Mucosa of stomach (tissue), 1 donor: ENCODE data around the gene MYCBP2.
"Not testable (repeated sequence)": the region's sequence is repeated elsewhere in the genome, so short reads cannot be mapped to it uniquely, and the experiment has no call there.

Source experiments
- H3K27me3 ChIP-seq: one replicate; pipeline ENCODE4 v1.7.0; 2013; ENCODE audit warnings: mild to moderate bottlenecking, low read length; ENCODE audit not compliant: control insufficient read depth, insufficient read depth
- H3K36me3 ChIP-seq: one replicate; pipeline ENCODE4 v1.7.0; 2013; ENCODE audit warnings: low read length; ENCODE audit not compliant: control insufficient read depth, insufficient read depth
- H3K4me1 ChIP-seq: one replicate; pipeline ENCODE4 v1.7.0; 2013; ENCODE audit warnings: mild to moderate bottlenecking, low read length; ENCODE audit not compliant: control insufficient read depth, insufficient read depth
- H3K4me3 ChIP-seq: one replicate; pipeline ENCODE4 v1.7.0; 2013; ENCODE audit warnings: low read length
- H3K9ac ChIP-seq: one replicate; pipeline ENCODE4 v1.7.0; 2013; ENCODE audit warnings: mild to moderate bottlenecking, low read length, moderate library complexity
- H3K9me3 ChIP-seq: one replicate; pipeline ENCODE4 v1.7.0; 2013; ENCODE audit warnings: mild to moderate bottlenecking, low read length, moderate library complexity; ENCODE audit not compliant: control insufficient read depth
- donor health status: Pancreatic carcinoma.

Gene MYCBP2

GRCh38 chr13:77310579-77311279 is 16.2 kb downstream of the MYCBP2 start:
- H3K4me3 ChIP-seq, result no peak overlapping the region
- H3K9ac ChIP-seq, result no peak overlapping the region
- H3K9me3 ChIP-seq, result no peaks in the 10 kb centered on the region
- no peaks in the 10 kb centered on the region for H3K27me3 ChIP-seq
- peaks cover 8% of the 10 kb centered on the region for H3K4me1 ChIP-seq
- H3K36me3 ChIP-seq, result no peaks in the 10 kb centered on the region

GRCh38 chr13:77310161-77310560 is 16.7 kb downstream of the MYCBP2 start:
- no peak overlapping the region for H3K9ac ChIP-seq
- H3K4me1 ChIP-seq, result peaks cover 8% of the 10 kb centered on the region
- H3K4me3 ChIP-seq, result no peak overlapping the region
- H3K9me3 ChIP-seq, result no peaks in the 10 kb centered on the region
- H3K36me3 ChIP-seq, result no peaks in the 10 kb centered on the region
- H3K27me3 ChIP-seq, result no peaks in the 10 kb centered on the region

- peaks cover 8% of the 10 kb centered on the region for H3K4me1 ChIP-seq
- H3K9me3 ChIP-seq, result no peaks in the 10 kb centered on the region
- no peak overlapping the region for H3K4me3 ChIP-seq
- no peaks in the 10 kb centered on the region for H3K27me3 ChIP-seq
- no peaks in the 10 kb centered on the region for H3K36me3 ChIP-seq
- H3K9ac ChIP-seq, result no peak overlapping the region
Observed at GRCh38 chr13:77309254-77309653, 17.6 kb downstream of the MYCBP2 start.

DNA sequence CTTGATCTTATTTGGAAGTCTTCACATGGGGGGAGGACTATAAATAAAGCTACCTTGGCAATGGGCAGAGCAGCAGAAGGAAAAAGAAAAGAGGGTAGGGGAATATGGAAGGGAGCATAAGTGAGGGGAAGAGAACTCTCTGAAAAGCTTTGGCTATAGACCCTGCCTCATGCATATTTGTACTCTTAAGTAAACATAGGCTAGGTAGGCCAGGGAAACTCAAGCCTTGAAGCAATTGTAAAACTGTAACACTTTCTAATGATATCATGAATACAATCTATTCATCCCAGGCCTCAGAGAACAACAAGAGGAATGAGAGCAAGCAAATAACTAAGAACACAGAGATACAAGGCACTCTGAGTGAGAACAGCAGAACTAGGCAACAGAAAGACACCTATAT is 20.4 kb downstream of the MYCBP2 start:
- Histone ChIP-seq H3K4me1 (peaks cover 8% of the 10 kb centered on the region), H3K9ac (no peak overlapping the region), H3K36me3 (no peaks in the 10 kb centered on the region), H3K4me3 (no peak overlapping the region), H3K9me3 (no peaks in the 10 kb centered on the region), H3K27me3 (no peaks in the 10 kb centered on the region)

- H3K9ac ChIP-seq, result no peak overlapping the region
- H3K36me3 ChIP-seq, result no peaks in the 10 kb centered on the region
- H3K27me3 ChIP-seq, result no peaks in the 10 kb centered on the region
- no peak overlapping the region for H3K4me3 ChIP-seq
- H3K4me1 ChIP-seq, result peaks cover 16% of the 10 kb centered on the region
- H3K9me3 ChIP-seq, result no peaks in the 10 kb centered on the region
Observed at GRCh38 chr13:77305266-77305665, 21.6 kb downstream of the MYCBP2 start.

DNA sequence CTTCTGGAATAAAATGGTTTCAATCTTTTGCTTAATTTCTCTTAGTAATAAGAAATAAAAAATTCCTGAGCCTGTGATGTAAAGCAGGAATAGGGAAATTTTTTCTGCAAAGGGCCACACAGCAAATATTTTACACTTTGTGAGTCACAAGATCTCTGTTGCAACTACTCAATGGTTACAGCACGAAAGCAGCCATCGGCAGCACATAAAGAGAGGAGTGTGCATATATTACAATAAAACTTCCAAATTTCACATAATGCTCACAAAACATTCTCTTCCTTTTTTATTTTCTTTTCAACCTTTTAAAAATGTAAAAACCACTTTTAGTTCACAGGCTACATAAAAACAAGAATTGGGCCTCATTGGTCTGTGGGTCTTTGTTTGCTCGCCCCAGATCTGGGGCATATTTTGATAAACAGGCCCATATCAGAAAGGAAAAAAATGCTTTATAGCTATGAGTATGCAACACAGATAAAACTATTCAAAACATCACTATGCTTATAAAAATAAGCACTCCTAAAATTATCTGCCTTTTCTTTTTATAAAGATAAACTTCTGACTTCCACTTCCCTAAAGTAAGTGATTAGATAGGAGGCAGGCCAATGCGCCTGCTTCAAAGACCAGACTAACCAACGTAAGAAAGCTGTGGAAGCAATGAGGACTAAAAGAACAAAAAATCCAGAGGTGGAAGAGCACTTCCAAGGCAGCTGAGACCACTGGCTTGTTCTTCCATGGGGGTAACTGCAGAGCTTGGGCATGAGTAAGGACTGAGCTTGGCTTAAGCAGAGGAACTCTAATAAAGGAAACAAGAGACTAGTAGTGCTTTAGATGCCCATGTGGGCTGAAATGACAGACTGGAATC is 26.5 kb downstream of the MYCBP2 start:
- H3K4me1 ChIP-seq, result peaks cover 13% of the 10 kb centered on the region
- H3K27me3 ChIP-seq, result no peaks in the 10 kb centered on the region
- no peak overlapping the region for H3K4me3 ChIP-seq
- no peak overlapping the region for H3K9ac ChIP-seq
- H3K9me3 ChIP-seq, result no peaks in the 10 kb centered on the region
- H3K36me3 ChIP-seq, result no peaks in the 10 kb centered on the region

- H3K36me3 ChIP-seq, result peaks cover 2% of the 10 kb centered on the region
- H3K4me3 ChIP-seq, result no peak overlapping the region
- peaks cover 13% of the 10 kb centered on the region for H3K4me1 ChIP-seq
- no peaks in the 10 kb centered on the region for H3K9me3 ChIP-seq
- no peak overlapping the region for H3K9ac ChIP-seq
- no peaks in the 10 kb centered on the region for H3K27me3 ChIP-seq
Observed at GRCh38 chr13:77299587-77299986, 27.3 kb downstream of the MYCBP2 start.

DNA sequence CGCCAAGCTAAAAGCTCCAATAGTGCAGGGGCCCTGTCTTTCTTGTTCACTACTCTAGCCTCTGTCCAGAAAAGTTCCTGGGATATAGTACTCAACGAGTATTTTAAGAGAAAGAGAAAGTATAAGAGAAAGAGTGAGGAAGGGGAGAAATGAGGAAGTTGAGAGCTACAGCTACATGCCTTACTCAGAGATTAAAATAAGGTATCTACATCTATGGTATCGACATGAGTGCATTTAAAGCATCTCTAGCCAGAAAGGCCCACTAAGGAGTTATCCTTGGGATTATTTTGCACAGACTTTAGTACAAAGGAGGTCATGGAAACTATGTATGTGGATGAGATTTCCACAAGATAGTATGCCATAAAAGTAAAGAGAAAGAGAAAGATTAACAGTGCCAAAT is 28.5 kb downstream of the MYCBP2 start:
- H3K4me1 ChIP-seq, result peaks cover 13% of the 10 kb centered on the region
- H3K36me3 ChIP-seq, result peaks cover 3% of the 10 kb centered on the region

GRCh38 chr13:77291774-77292173 is 35.1 kb downstream of the MYCBP2 start:
- H3K27me3 ChIP-seq, result no peaks in the 10 kb centered on the region
- H3K9ac ChIP-seq, result no peak overlapping the region
- H3K4me1 ChIP-seq, result no peaks in the 10 kb centered on the region
- no peak overlapping the region for H3K4me3 ChIP-seq
- peaks cover 3% of the 10 kb centered on the region for H3K36me3 ChIP-seq
- no peaks in the 10 kb centered on the region for H3K9me3 ChIP-seq

More for the DNA sequence above, 28.5 kb downstream of the MYCBP2 start:
- no peak overlapping the region for H3K4me3 ChIP-seq
- no peaks in the 10 kb centered on the region for H3K27me3 ChIP-seq
- H3K9ac ChIP-seq, result no peak overlapping the region
- no peaks in the 10 kb centered on the region for H3K9me3 ChIP-seq

DNA sequence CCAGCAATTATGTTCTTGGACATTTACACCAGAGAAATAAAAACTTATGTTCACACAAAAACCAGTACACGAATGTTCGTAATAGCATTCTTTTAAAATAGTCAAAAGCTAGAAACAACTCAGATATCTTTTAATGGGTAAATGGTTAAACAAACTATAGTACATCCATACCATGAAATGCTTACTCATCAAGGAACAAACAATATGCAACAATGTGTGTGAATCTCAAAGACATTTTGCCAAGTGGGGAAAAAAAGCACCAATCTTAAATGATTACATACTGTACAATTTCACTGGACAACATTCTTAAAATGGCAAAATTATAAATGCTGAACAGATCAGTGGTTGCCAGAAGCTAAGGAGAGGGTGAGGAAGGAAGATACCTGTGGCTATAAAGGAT is 36.6 kb downstream of the MYCBP2 start:
- Histone ChIP-seq H3K4me3 (no peak overlapping the region), H3K9me3 (no peaks in the 10 kb centered on the region), H3K27me3 (no peaks in the 10 kb centered on the region), H3K9ac (no peak overlapping the region), H3K4me1 (no peaks in the 10 kb centered on the region), H3K36me3 (peaks cover 3% of the 10 kb centered on the region)

DNA sequence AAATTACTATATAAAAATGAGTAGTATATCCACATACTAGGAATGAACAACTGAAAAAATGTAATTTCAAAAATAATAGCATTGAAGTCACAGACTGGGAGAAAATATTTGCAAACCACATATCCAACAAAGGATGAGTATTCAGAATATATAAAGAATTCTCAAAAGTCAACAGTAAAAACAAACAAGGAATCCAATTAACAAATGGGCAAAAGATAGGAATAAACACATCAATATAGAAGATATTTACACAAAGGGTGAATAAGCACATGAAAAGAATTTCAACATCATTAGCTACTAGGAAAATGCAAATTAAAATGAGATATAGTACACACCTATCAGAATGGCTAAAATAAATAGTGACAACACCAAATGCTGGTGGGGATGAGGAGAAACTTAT is 37.0 kb downstream of the MYCBP2 start:
- no peak overlapping the region for H3K4me3 ChIP-seq
- H3K27me3 ChIP-seq, result no peaks in the 10 kb centered on the region
- no peaks in the 10 kb centered on the region for H3K4me1 ChIP-seq
- peaks cover 3% of the 10 kb centered on the region for H3K36me3 ChIP-seq
- no peaks in the 10 kb centered on the region for H3K9me3 ChIP-seq
- no peak overlapping the region for H3K9ac ChIP-seq

DNA sequence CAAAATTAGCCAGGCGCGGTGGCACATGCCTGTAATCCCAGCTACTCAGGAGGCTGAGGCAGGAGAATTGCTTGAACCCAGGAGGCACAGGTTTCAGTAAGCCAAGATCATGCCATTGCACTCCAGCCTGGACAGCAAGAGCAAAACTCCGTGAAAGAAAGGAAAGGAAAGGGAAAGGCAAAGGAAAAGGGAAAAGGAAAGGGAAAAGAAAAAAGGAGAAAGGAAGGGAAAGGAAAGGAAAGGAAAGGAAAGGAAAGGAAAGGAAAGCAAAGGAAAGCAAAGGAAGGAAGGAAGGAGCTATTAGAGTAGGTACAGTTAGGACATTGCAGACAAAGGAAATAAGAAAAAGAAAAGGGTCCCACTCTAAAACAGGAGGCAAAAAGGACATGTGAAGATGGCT is 41.3 kb downstream of the MYCBP2 start:
- H3K4me1 ChIP-seq, H3K9ac ChIP-seq, H3K36me3 ChIP-seq, H3K4me3 ChIP-seq, H3K9me3 ChIP-seq, H3K27me3 ChIP-seq: not testable (repeated sequence)
